GM12878 (cell line): ENCODE data around the gene VRK3. TPM values are rescaled to one million over a fixed set of nuclear protein-coding genes. Genes with fewer than 3 reads are reported as not detected.

ENCODE experiments used
- ATAC-seq: fragments of 200-7000 bp; cut with Tn5 transposase; 3 replicates; pipeline ENCODE4 v1.9.1; 2020; ENCODE audit warnings: mild to moderate bottlenecking, moderate library complexity
- BruUV-seq: library from RNA; stranded (reverse); fragments of 400-500 nt; replicated peaks from 2 replicates; lab custom pipeline; 2021; lab: Mats Ljungman, UMichigan
- CTCF ChIA-PET: fragments of 300-600 bp; sonication (Branson Sonifier 250); formaldehyde crosslinking; extraction: SDS; loops from one replicate; lab custom pipeline; 2021; ENCODE audit warnings: inconsistent platforms; lab: Yijun Ruan, JAX
- POLR2A ChIA-PET: fragments of 350-600 bp; formaldehyde crosslinking; extraction: SDS; loops from one replicate; lab custom pipeline; 2021; ENCODE audit warnings: inconsistent platforms; lab: Charles Lee
- RAD21 ChIA-PET: fragments of 300-600 bp; sonication (Branson Sonifier 250); formaldehyde crosslinking; loops from one replicate; lab custom pipeline; 2023; ENCODE audit warnings: antibody characterized with exemption; ENCODE audit not compliant: unreplicated experiment; lab: Charles Lee
- SMC1A ChIA-PET: fragments of 300-600 bp; sonication (Branson Sonifier 250); formaldehyde crosslinking; loops from one replicate; lab custom pipeline; 2023; ENCODE audit not compliant: unreplicated experiment, uncharacterized antibody; lab: Charles Lee
- DNase-seq: peaks from one replicate; pipeline ENCODE4 v3.0.0-alpha.2; 2011; ENCODE audit warnings: low read depth, low spot score
- FAIRE-seq: peaks from 3 replicates; lab custom pipeline; 2011; peaks lifted over from hg19 to GRCh38; lab: Jason Lieb, UNC
- H2AFZ ChIP-seq: 2 replicates; pipeline ENCODE4 v1.6.0; 2011; ENCODE audit warnings: low read depth, low read length, control low read depth; ENCODE audit not compliant: control insufficient read depth
- H3K27ac ChIP-seq: 2 replicates; pipeline ENCODE4 v1.5.1; 2011; ENCODE audit warnings: control low read depth; ENCODE audit not compliant: control insufficient read depth, insufficient read depth
- H3K27me3 ChIP-seq, 2 experiments: replicated peaks in 1 of 2; 2 replicates each; pipeline versions ENCODE4 v1.6.0 to v1.6.1; 2011; ENCODE audit warnings: low read length in 1 of 2; ENCODE audit not compliant: control insufficient read depth in 2 of 2, insufficient read depth in 2 of 2
- H3K36me3 ChIP-seq, 2 experiments: 2 replicates each; pipeline ENCODE4 v1.5.1; 2011; ENCODE audit warnings: low read length in 1 of 2; ENCODE audit not compliant: control insufficient read depth in 2 of 2, insufficient read depth in 2 of 2
- H3K4me1 ChIP-seq: 2 replicates; pipeline ENCODE4 v1.6.1; 2011; ENCODE audit warnings: mild to moderate bottlenecking, low read length, moderate library complexity, mixed read lengths; ENCODE audit not compliant: control insufficient read depth, insufficient read depth
- H3K4me2 ChIP-seq: 2 replicates; pipeline ENCODE4 v1.6.0; 2011; ENCODE audit warnings: control low read depth; ENCODE audit not compliant: control insufficient read depth, insufficient read depth
- H3K4me3 ChIP-seq: fragments of 200-600 bp; sonication (generic); 2 replicates; pipeline ENCODE4 v1.5.1; 2016
- H3K79me2 ChIP-seq: 2 replicates; pipeline ENCODE4 v1.6.0; 2011; ENCODE audit warnings: low read length; ENCODE audit not compliant: control insufficient read depth, insufficient read depth
- H3K9ac ChIP-seq: 2 replicates; pipeline ENCODE4 v1.8.0; 2011; ENCODE audit warnings: low read length, control low read depth, mixed read lengths; ENCODE audit not compliant: control insufficient read depth, insufficient read depth
- H3K9me3 ChIP-seq: replicated peaks from 3 replicates; pipeline ENCODE4 v1.5.1; 2011; ENCODE audit warnings: mild to moderate bottlenecking, low read length; ENCODE audit not compliant: control insufficient read depth, insufficient read depth
- H4K20me1 ChIP-seq: 2 replicates; pipeline ENCODE4 v1.6.0; 2011; ENCODE audit not compliant: control insufficient read depth, insufficient read depth
- BACH1 ChIP-seq: fragments of 450-650 bp; IDR thresholded peaks from 2 replicates; pipeline ENCODE4 v1.6.1; 2017; ENCODE audit warnings: mild to moderate bottlenecking, borderline replicate concordance
- BHLHE40 ChIP-seq, 2 experiments: fragments of 450-650 bp in 1 of 2; IDR thresholded peaks; 2 replicates each; pipeline ENCODE4 v1.6.1; 2011 to 2017; ENCODE audit warnings: low read depth in 2 of 2, borderline replicate concordance in 1 of 2, improper control_type of control experiment in 1 of 2, low read length in 1 of 2, mild to moderate bottlenecking in 1 of 2
- CBFB ChIP-seq: IDR thresholded peaks from 2 replicates; pipeline ENCODE4 v1.6.1; 2016; ENCODE audit warnings: antibody characterized with exemption, low read depth
- CEBPZ ChIP-seq: fragments of 150-350 bp; IDR thresholded peaks from 2 replicates; pipeline ENCODE4 v1.6.1; 2016; ENCODE audit warnings: low read depth, low read length
- EP300 ChIP-seq, 2 experiments: fragments of 150-350 bp in 1 of 2; IDR thresholded peaks; 2 replicates each; pipeline ENCODE4 v1.6.1; 2011 to 2012; ENCODE audit warnings: low read depth in 2 of 2, low read length in 2 of 2, borderline replicate concordance in 1 of 2, improper control_type of control experiment in 1 of 2, inconsistent platforms in 1 of 2; ENCODE audit not compliant: control insufficient read depth in 1 of 2
- NR2C2 ChIP-seq: IDR thresholded peaks from 2 replicates; pipeline ENCODE4 v1.6.1; 2011; ENCODE audit warnings: borderline replicate concordance, low read depth; ENCODE audit not compliant: control insufficient read depth, insufficient read length
- POLR2A ChIP-seq: IDR thresholded peaks from 2 replicates; pipeline ENCODE4 v1.6.1; 2011; ENCODE audit warnings: low read depth, mild to moderate bottlenecking, low read length
- POU2F2 ChIP-seq: IDR thresholded peaks from 3 replicates; pipeline ENCODE4 v1.6.1; 2011; ENCODE audit warnings: low read depth, mild to moderate bottlenecking, low read length, borderline replicate concordance
- RELB ChIP-seq: fragments of 450-650 bp; IDR thresholded peaks from 2 replicates; pipeline ENCODE4 v1.6.1; 2017; ENCODE audit warnings: low read depth, mild to moderate bottlenecking, moderate library complexity
- SMAD5 ChIP-seq: IDR thresholded peaks from 2 replicates; pipeline ENCODE4 v1.6.1; 2016; ENCODE audit warnings: antibody characterized with exemption, low read depth
- SMARCA5 ChIP-seq: fragments of 450-650 bp; IDR thresholded peaks from 2 replicates; pipeline ENCODE4 v1.6.1; 2017; ENCODE audit warnings: mild to moderate bottlenecking
- SREBF2 ChIP-seq: IDR thresholded peaks from 2 replicates; pipeline ENCODE4 v1.6.1; 2012; ENCODE audit warnings: mild to moderate bottlenecking, low read length
- SRF ChIP-seq, 2 experiments: IDR thresholded peaks; 2 replicates each; pipeline ENCODE4 v1.6.1; 2011; ENCODE audit warnings: low read depth in 2 of 2, low read length in 2 of 2, mild to moderate bottlenecking in 1 of 2, moderate library complexity in 1 of 2
- TCF7 ChIP-seq: IDR thresholded peaks from 2 replicates; pipeline ENCODE4 v1.6.1; 2014; ENCODE audit warnings: antibody characterized with exemption, borderline replicate concordance
- ZNF24 ChIP-seq: fragments of 450-650 bp; IDR thresholded peaks from 2 replicates; pipeline ENCODE4 v1.6.1; 2017; ENCODE audit warnings: antibody characterized with exemption, mild to moderate bottlenecking
- ZNF622 ChIP-seq: fragments of 450-650 bp; IDR thresholded peaks from 2 replicates; pipeline ENCODE4 v1.6.1; 2017; ENCODE audit warnings: mild to moderate bottlenecking, inconsistent platforms
- WGBS: methylation state at CpG from one replicate; pipeline ENCODE4 v1.1.6; 2016; ENCODE audit warnings: low lambda C conversion rate; ENCODE audit not compliant: insufficient replicate concordance, insufficient coverage; ENCODE audit errors: missing lambda C conversion rate; 5-methylcytosine and 5-hydroxymethylcytosine counted together
- in situ Hi-C: fragments of 300-500 bp; cut with MboI; formaldehyde crosslinking; loops from 9 replicates; pipeline ENCODE4 v1.14.3; 2018; ENCODE audit warnings: mixed read lengths
- intact Hi-C: fragments of 100-400 bp; cut with micrococcal nuclease; formaldehyde crosslinking; loops from one replicate; pipeline ENCODE4 v1.14.2; 2022; ENCODE audit not compliant: unreplicated experiment
- polyA plus RNA-seq, 11 experiments: library from polyadenylated mRNA; depleted of rRNA in 4 of 11; unstranded in 6 of 11; stranded (reverse) in 5 of 11; fragments of >200 nt; fragmentation: Nextera tagmentation in 4 of 11; fragmentation: Illumina TruSeq in 1 of 11; extraction: Ambion mirVana in 4 of 11; extraction: Trizol in 1 of 11; gene quantifications; 1 replicate in 1 of 11; 2 replicates in 10 of 11; pipeline versions ENCODE4 v1.2.1 to v1.2.3, GENCODE V29; 2011 to 2016; ENCODE audit warnings: inconsistent platforms in 2 of 11, missing spikeins in 2 of 11, low read depth in 1 of 11
- total RNA-seq, 4 experiments: library from RNA; depleted of rRNA in 3 of 4; stranded (reverse); fragments of >200 nt in 3 of 4; fragmentation: Illumina TruSeq in 1 of 4; extraction: Trizol in 1 of 4; gene quantifications; 2 replicates each; pipeline versions ENCODE4 v1.2.1 to v1.2.3, GENCODE V29; 2013 to 2021
- TF ChIP-seq, protein P1 (sequence below): fragments of 450-650 bp; IDR thresholded peaks from 2 replicates; pipeline ENCODE4 v1.6.1; 2017; ENCODE audit warnings: mild to moderate bottlenecking, low read depth, inconsistent platforms; ENCODE audit not compliant: poor library complexity, severe bottlenecking

VRK3 gene
- total and polyA plus RNA-seq, 10 of the 15 experiments (the other 5 are each of a cell fraction or from before 2014, with no cell fraction given) = 17.3 to 61.9 (median 35.5) TPM

DNA sequence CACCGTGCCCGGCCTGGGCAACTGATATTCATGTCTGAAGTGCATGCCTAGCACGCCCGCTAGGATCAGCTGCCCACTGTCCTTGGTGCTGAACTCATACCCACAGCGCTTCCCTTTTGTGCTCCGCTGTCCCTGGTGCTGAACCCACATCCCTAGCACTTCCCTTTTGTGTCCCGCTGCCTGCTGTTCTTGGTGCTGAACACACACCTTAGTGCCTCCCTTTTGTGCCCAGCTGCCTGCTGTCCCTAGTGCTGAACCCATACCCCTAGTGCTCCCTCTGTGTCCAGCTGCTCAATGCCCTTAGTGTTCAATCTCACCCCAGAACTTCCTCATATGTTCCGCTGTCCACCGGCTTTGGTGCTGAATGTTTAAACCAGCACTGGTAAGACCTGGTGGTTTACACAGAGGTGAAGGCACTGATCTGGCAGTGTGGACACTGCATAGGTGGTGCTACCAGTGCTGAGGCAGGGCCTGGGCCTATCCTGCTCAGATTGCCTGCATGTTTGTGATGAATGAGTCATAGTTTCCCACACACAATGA, 37.9 kb downstream of the VRK3 start:
- ChIA-PET RAD21 (no interaction called here), SMC1A (interaction anchor here (0.6 kb wide), 2 partner anchors 301 to 701 kb away, joined by 3 to 4 read pairs; no protein-coding TSS in a partner anchor), CTCF (interaction anchor here (0.7 to 1.1 kb wide), 2 partner anchors 10 to 50 kb away, joined by 3 read pairs; no protein-coding TSS in a partner anchor), POLR2A (interaction anchor here (0.5 to 0.6 kb wide), 3 partner anchors 44 to 584 kb away, joined by 3 to 6 read pairs (median 3); no protein-coding TSS in a partner anchor)
- H2AFZ ChIP-seq = no peak overlapping the region
- intact Hi-C loops = no loop called here
- H3K9ac ChIP-seq = no peak overlapping the region
- H3K4me3 ChIP-seq = no peak overlapping the region
- peaks cover 12% of the 10 kb centered on the region; the same call in 1 of the 2 replicates for H4K20me1 ChIP-seq
- H3K27me3 ChIP-seq = no peaks in the 10 kb centered on the region
- in situ Hi-C loops = no loop called here
- no peaks in the 10 kb centered on the region for H3K9me3 ChIP-seq
- H3K4me1 ChIP-seq = no peaks in the 10 kb centered on the region
- BruUV-seq = no TSS peak
- H3K36me3 ChIP-seq = peaks cover 2 to 3% of the 10 kb centered on the region in 2 experiments; a peak in 3 of 4 replicates
- WGBS = 19% methylated on average over 9 of the region's 9 CpGs
- no peaks in the 10 kb centered on the region for H3K79me2 ChIP-seq
- peak; percentile 54 for DNase-seq
- H3K27ac ChIP-seq = no peak overlapping the region
- H3K4me2 ChIP-seq = no peak overlapping the region
- FAIRE-seq = peak; percentile 97
- peak; percentile 77 for ATAC-seq
- no peak for TF ChIP-seq ZNF622
- peak; percentile 54; the same call in 1 of the 2 replicates for TF ChIP-seq CBFB
- no peak for TF ChIP-seq SMAD5
- TF ChIP-seq ZNF24 = peak; percentile 74; the same call in 1 of the 2 replicates
- no peak; the same call in 1 of the 2 replicates for TF ChIP-seq POLR2A
- TF ChIP-seq CEBPZ = no peak
- peak; percentile 56; the same call in 1 of the 2 replicates for TF ChIP-seq SMARCA5
- TF ChIP-seq POU2F2 = peak; percentile 50; the same call in 1 of the 3 replicates
- 0 out of 4 replicates have a peak, but pooled peaks of 1 of the 2 experiments have one; percentile 11 for TF ChIP-seq SRF (IDR thresholded peaks at IDR 0.05; ENCODE audit: low read depth in 2 of 2, low read length in 2 of 2)
- TF ChIP-seq, protein P1, sequence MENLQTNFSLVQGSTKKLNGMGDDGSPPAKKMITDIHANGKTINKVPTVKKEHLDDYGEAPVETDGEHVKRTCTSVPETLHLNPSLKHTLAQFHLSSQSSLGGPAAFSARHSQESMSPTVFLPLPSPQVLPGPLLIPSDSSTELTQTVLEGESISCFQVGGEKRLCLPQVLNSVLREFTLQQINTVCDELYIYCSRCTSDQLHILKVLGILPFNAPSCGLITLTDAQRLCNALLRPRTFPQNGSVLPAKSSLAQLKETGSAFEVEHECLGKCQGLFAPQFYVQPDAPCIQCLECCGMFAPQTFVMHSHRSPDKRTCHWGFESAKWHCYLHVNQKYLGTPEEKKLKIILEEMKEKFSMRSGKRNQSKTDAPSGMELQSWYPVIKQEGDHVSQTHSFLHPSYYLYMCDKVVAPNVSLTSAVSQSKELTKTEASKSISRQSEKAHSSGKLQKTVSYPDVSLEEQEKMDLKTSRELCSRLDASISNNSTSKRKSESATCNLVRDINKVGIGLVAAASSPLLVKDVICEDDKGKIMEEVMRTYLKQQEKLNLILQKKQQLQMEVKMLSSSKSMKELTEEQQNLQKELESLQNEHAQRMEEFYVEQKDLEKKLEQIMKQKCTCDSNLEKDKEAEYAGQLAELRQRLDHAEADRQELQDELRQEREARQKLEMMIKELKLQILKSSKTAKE = peak; percentile 70
- no peak for TF ChIP-seq TCF7
- no peak for TF ChIP-seq NR2C2
- TF ChIP-seq SREBF2 = no peak
- no peak for TF ChIP-seq EP300 (IDR thresholded peaks at IDR 0.05; ENCODE audit: borderline replicate concordance in 1 of 2, control insufficient read depth in 1 of 2, low read depth in 2 of 2, low read length in 2 of 2)
- peak in 1 of 2 experiments; percentile 31; a peak in 1 of 4 replicates for TF ChIP-seq BHLHE40 (IDR thresholded peaks at IDR 0.05; ENCODE audit: borderline replicate concordance in 1 of 2, low read depth in 2 of 2, low read length in 1 of 2)
- no peak for TF ChIP-seq RELB
- 0 out of 2 replicates have a peak, but pooled peaks have one; percentile 28 for TF ChIP-seq BACH1
